Measurements from ENCODE around the gene C14orf119. TPM values are rescaled to one million over a fixed set of nuclear protein-coding genes. Genes with fewer than 3 reads are reported as not detected.

Gene C14orf119
- total RNA-seq, 4 donors from 2014 or later = 21.3 to 37.1 (median 28.9) TPM

- H3K27me3 ChIP-seq = no peaks in the 10 kb centered on the region
- intact Hi-C loops (cut with DNase I) = no loop called here
- peaks cover 0 to 9% of the 10 kb centered on the region in 2 donors for H3K4me1 ChIP-seq
- H3K36me3 ChIP-seq = peaks cover 11 to 14% of the 10 kb centered on the region in 2 donors
- TF ChIP-seq CTCF (IDR thresholded peaks at IDR 0.05) = no peak
- no peak for TF ChIP-seq POLR2A (IDR thresholded peaks at IDR 0.05)
- WGBS, 2 donors = 93% methylated on average over 6 of the region's 6 CpGs
- H3K4me3 ChIP-seq (replicated peaks in 1 of 3) = no peak overlapping the region
- H3K27ac ChIP-seq = no peak overlapping the region
- no peak for DNase-seq
- no peaks in the 10 kb centered on the region for H3K9me3 ChIP-seq
Measured at GRCh38 chr14:23137813-23138535, 42.7 kb downstream of the C14orf119 start.

- Histone ChIP-seq H3K27me3 (no peaks in the 10 kb centered on the region), H3K4me3 (replicated peaks in 1 of 3) (no peak overlapping the region), H3K9me3 (no peaks in the 10 kb centered on the region), H3K36me3 (peaks cover 11 to 14% of the 10 kb centered on the region in 2 donors), H3K27ac (no peak overlapping the region), H3K4me1 (peaks cover 0 to 9% of the 10 kb centered on the region in 2 donors)
- intact Hi-C loops (cut with DNase I) = no loop called here
- 90 to 93% methylated on average over 2 of the region's 2 CpGs for whole genome bisulfite sequencing, 2 donors
- no peak for TF ChIP-seq POLR2A (IDR thresholded peaks at IDR 0.05)
- no peak for DNase-seq
Measured at GRCh38 chr14:23139874-23140273, 44.6 kb downstream of the C14orf119 start.

GRCh38 chr14:23140371-23140770 lies 45.1 kb downstream of the C14orf119 start:
- no peaks in the 10 kb centered on the region for H3K27me3 ChIP-seq
- H3K9me3 ChIP-seq = no peaks in the 10 kb centered on the region
- no peak overlapping the region for H3K27ac ChIP-seq
- TF ChIP-seq POLR2A (IDR thresholded peaks at IDR 0.05) = no peak
- no peak for TF ChIP-seq CTCF (IDR thresholded peaks at IDR 0.05)
- no peak for DNase-seq
- intact Hi-C loops (cut with DNase I) = no loop called here
- 69 to 72% methylated on average over 6 of the region's 6 CpGs for WGBS, 2 donors
- peaks cover 0 to 9% of the 10 kb centered on the region in 2 donors for H3K4me1 ChIP-seq
- peaks cover 11 to 14% of the 10 kb centered on the region in 2 donors for H3K36me3 ChIP-seq
- H3K4me3 ChIP-seq (replicated peaks in 1 of 3) = no peak overlapping the region

GRCh38 chr14:23141706-23142444 lies 46.6 kb downstream of the C14orf119 start:
- TF ChIP-seq CTCF (IDR thresholded peaks at IDR 0.05) (no peak), POLR2A (IDR thresholded peaks at IDR 0.05) (no peak)
- intact Hi-C loops (cut with DNase I) = no loop called here
- H3K36me3 ChIP-seq = peaks cover 11 to 14% of the 10 kb centered on the region in 2 donors
- peak in 1 of 2 donors; percentile 61 for DNase-seq
- 69 to 83% methylated on average over 7 of the region's 7 CpGs for WGBS, 2 donors
- no peaks in the 10 kb centered on the region for H3K27me3 ChIP-seq
- H3K4me3 ChIP-seq (replicated peaks in 1 of 3) = no peak overlapping the region
- no peaks in the 10 kb centered on the region for H3K9me3 ChIP-seq
- H3K4me1 ChIP-seq = peaks cover 0 to 9% of the 10 kb centered on the region in 2 donors
- H3K27ac ChIP-seq = peak overlapping the region in 1 of 3 donors; percentile 57

- peaks cover 0 to 9% of the 10 kb centered on the region in 2 donors for H3K4me1 ChIP-seq
- DNase-seq = no peak
- no peaks in the 10 kb centered on the region for H3K27me3 ChIP-seq
- H3K27ac ChIP-seq = peak overlapping the region in 1 of 3 donors; percentile 57
- TF ChIP-seq CTCF (IDR thresholded peaks at IDR 0.05) = no peak
- no peak for TF ChIP-seq POLR2A (IDR thresholded peaks at IDR 0.05)
- intact Hi-C loops (cut with DNase I) = no loop called here
- H3K36me3 ChIP-seq = peaks cover 11 to 14% of the 10 kb centered on the region in 2 donors
- no peaks in the 10 kb centered on the region for H3K9me3 ChIP-seq
- no peak overlapping the region for H3K4me3 ChIP-seq (replicated peaks in 1 of 3)
- WGBS, 2 donors = 91 to 92% methylated on average over 4 of the region's 4 CpGs
Measured at GRCh38 chr14:23142826-23143225, 47.5 kb downstream of the C14orf119 start.

Measured in thyroid gland (tissue), 4 donors.